GM23248 (cell line): ENCODE results near the gene RPLP1.

ENCODE experiments used
- EZH2 ChIP-seq: fragments of 200-600 bp; sonication (generic); IDR thresholded peaks from 2 replicates; pipeline ENCODE4 v1.6.1; 2018; ENCODE audit warnings: antibody characterized with exemption, mild to moderate bottlenecking; ENCODE audit not compliant: insufficient read depth, poor library complexity, severe bottlenecking
- EZH2phosphoT487 ChIP-seq: fragments of 200-600 bp; sonication (generic); IDR thresholded peaks from 2 replicates; pipeline ENCODE4 v1.6.1; 2018; ENCODE audit warnings: antibody characterized with exemption, moderate library complexity, mild to moderate bottlenecking, low read depth; ENCODE audit not compliant: insufficient read depth

DNA sequence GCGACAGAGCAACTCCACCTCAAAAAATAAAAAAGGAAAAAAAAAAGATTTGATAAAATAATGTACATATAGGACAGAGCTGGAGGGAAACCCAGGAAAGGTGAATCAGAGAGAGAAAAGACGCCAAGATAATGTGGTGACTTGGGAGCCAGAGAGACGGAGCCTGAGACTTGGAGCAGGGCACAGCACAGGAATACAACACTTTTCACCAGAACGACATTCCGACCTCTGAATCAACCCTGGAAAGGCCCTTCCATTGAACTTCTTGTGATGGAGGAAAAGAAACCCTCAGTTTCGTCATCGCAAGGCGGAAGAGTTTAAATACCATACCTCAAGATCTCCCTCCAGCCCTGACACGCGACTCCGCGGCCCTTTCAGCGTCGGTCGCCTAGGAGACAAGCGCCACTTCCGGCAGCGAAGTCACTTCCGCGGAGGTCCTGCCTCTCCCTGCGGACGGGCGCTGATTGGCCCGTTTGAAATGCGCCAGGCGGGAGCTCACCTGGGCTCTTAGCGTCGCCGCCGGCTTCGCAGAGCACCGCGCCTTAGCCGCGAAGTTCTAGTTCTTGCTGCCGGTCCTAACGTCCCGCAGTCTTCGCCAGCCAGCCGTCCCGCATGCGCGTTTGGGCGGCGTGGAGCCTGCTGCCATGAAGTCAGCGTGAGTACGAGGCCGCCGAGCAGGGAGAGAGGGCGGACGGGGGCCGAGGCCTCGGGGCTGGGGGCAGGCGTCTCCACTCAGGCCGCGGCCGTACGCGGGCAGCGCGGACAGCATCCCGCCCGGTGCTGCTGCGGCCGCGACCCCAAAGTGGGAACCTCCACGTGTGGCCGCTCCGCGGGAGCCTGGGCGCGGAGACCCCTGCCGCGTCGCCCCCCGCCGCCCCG is 38.6 kb upstream of the RPLP1 start, which contains the start of gene KIF23:
- TF ChIP-seq EZH2 (no peak), EZH2phosphoT487 (no peak)
